ENCODE data around the gene C6orf89. TPM values are rescaled to one million over a fixed set of nuclear protein-coding genes. Genes with fewer than 3 reads are reported as not detected.
"Not testable (repeated sequence)": the region's sequence is repeated elsewhere in the genome, so short reads cannot be mapped to it uniquely, and the experiment has no call there.

C6orf89 gene
- polyA plus RNA-seq, 3 donors = 39.8 to 49.7 (median 46.4) TPM

DNA sequence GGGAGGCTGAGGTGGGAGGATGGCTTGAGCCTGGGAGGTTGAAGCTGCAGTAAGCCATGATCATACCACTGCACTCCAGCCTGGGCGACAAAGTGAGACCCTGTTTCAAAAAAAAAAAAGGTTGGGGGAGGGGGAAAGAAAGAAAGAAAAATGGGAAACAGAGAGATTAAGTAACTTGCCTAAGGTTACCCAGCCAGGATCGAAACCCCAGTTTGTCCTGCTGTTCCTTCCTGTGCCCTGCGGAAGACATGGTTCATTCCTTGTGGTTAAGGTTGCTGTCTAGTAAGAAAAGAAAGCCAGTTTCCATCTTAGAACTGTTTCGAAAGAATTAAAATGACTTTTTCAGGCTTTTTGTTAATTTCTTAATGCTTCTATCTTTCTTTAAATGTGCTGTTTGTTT lies 29.8 kb downstream of the C6orf89 start:
- no peak for DNase-seq

- no peak for DNase-seq
Observed at GRCh38 chr6:36916126-36916525, 30.4 kb downstream of the C6orf89 start.

- no peak for DNase-seq
Observed at GRCh38 chr6:36917541-36918193, 31.9 kb downstream of the C6orf89 start.

DNA sequence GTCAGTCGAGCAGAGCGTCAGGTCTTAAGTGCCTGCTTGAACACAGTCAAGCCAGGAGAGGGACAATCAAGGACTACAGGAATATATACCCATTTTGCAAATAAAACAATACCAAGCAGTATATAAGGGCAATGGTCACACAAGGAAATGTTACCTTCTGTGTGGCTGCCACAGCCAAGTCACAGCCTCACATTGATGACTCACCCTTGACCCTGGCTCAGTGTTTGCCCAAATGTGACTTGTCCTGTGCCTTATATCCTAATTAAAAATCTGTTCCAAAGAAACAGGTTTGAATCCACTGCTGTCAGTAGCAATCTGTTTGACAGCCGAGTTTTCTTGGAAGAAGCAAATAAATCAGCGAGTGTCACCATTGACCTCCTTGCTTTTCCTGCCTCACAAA lies 34.3 kb downstream of the C6orf89 start:
- no peak for DNase-seq

DNA sequence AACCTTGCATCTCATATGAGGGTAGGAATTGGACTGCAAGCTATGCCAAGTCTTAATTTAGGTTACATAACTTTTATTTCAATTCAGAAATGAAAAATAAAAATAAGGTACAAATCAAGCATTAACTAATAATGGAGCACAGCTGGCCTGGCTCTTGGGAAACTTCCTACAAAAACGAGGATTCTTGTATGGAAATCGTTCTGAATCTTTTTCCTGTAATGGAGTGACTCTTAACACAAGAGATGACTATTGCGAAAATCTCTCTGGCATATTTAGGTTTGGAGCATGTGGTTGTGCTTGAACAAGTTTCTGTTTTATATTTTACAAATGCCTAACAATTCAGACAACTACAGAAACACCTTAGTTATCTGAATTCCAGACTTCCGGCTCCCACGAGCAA lies 34.8 kb downstream of the C6orf89 start:
- no peak for DNase-seq

GRCh38 chr6:36924131-36924530 lies 38.4 kb downstream of the C6orf89 start:
- no peak for DNase-seq

GRCh38 chr6:36924778-36925374 lies 39.1 kb downstream of the C6orf89 start:
- DNase-seq = no peak

DNA sequence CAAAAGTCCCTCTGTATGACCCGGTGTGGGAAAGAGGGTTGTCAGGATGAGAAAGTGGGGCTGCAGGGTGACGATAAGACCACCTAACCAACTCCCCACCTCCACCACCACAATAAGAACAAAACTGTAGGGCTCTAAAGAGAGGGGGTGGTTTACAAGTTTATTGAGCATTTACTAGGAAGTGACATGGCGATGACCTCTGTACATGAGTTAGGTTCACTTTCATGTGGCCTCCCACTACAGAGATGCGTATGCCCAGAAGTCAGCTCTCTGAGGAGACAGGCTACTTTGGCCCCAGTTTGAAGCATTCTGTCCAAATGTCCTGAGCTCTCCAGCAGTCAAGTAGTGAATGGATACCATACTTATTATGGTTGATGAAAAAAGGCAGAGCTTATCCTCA lies 40.1 kb downstream of the C6orf89 start:
- DNase-seq = no peak

DNA sequence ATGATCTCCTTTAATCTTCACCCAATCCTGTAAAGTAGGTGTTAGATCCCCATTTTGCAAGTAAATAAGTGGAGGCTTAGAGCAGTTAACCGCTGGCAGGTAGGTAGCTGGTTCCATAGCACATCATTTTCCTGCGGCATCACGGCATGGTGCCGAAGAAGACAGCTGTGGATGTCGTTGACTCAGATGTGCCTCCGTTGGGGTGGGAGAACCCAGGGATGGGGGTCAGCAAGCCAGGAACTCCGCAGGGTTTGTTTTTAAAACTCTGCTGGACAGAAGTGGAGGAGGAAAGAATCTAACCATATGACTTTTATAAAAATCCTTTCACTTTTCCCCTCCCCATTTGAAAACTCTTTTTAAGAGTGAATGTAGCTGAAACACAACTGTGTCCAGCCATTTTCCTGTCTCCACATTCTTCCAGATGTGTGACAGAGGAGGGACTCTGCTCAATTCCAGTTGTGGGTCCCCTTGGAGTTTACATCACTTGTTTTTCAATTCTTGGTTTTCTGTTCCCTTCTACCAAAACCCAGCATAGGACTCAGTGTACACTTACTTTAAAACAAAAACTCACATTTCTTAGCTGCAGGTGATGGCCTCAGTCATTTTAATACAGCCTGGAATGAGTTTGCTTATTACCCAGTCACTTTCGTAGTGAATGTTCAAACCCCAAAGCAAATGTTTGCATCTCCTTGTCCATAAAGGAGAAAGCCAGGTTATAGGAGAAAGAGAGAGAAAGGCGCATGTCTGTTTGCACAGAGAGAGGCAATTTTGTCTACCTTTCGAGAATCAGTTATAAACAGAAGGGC lies 41.2 kb downstream of the C6orf89 start:
- no peak for DNase-seq

DNA sequence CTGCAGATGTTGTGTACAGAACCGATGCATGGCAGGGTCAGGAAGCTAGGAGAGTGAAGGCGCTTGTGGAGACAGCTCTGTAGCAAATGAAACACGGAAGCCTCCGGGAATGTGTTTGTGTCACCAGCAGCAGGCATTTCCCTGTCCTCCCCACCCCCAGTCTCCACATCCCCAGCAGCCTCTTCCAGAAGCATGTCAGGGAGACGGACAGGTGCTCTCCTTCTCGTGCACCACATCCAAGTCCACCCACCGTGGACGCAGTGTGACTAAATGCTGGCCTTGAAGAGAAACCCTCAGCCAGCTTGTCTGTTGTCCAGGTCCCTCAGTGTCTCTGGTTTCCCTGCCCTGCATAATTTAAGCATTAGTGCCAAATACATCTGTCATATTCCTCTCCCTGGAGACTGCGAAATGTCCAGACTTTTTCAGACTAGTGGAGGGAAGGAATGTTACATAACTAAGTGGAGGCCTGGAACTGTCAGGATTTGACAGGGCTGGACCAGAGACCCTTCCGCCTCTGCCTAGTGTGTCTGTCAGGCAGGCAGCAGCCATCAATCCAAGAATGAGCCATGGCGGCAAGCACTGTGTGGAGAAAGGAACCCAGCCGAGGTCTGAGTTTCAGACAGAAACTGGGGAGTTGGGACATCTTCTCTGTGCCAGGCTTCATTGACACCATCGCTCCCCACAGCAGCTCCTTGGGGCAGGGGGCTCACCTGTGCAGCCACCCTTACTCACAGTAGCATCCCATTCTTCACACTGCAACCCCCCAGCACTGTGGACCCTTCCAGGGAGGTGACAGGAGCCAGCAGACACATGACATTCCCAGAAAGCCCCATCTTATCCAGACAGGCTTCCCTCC lies 42.2 kb downstream of the C6orf89 start:
- DNase-seq = no peak

DNA sequence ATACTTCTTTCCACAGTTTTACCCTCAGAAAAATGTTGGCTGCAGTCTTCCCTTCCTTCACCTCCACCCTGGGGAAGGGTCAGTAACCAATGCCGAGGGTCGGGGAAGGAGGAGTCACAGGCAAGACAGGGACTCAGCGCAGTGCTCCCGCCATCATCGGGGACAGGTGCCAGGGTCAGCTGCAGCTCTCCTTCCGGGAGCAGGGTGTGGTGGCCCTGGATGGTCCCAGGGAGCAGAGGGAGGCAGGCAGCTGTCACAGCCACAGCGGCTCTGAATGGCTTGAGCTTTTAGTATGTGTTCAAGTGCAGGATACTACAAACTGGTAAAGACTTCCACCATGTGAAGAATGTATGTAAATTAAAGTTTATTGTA lies 42.8 kb downstream of the C6orf89 start:
- no peak for DNase-seq

DNA sequence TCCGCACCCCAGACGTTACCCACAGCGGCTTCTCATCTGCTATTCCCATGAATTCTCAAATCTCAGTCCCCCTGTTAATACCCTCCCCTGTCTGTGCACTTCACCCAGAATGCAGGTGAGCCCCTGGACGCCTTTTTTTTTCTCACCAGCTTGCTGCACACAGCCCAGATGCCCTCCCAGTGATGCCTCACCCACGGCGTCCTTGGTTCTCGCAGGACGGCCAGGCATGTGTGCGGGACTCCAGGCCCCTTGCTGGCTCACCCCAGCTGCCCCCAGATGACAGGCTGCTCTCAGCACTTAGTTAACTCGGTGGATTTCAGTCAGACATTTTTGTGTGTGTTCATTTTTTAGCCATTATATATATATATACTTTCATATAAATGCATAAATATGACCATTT lies 43.4 kb downstream of the C6orf89 start:
- DNase-seq = no peak

DNA sequence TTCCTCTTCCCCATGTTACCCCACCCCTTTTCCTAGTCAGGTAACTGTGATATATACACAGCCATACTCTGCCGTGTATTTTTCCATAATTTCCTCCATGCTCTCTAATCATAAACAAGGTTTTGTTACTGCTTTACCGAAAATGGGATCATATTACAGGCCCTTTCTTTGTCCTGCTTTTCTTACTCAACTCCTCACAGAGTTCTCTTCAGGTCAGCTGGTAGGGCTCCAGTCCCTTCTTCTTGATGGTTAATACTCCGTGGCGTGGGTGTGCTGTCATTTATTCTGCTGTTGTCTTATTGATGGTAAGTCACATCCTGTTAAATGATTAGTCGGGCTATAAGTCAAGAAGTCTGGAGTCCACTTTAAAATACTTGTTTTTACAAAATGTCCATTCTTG lies 43.9 kb downstream of the C6orf89 start:
- peak; percentile 41 for DNase-seq

DNA sequence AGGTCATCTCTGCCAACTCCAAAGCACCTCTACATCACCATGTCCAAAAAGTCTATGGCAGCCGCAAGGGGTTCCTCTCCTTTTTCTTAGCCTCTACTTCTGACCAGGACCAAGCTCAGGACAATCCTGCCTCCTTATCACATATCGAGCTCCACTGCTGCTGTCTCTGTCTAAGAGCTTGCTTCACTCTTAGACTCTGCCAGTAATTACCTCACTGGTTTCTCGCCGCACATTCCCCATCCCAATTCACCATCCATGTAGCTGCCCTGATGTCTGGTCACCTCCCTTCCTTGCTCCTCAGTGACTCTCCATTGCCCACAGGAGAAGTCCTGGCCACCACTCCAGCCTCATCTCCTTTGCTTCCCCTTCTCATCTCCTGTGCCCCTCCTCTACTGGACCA lies 44.7 kb downstream of the C6orf89 start:
- no peak for DNase-seq

GRCh38 chr6:36933102-36933501 lies 47.4 kb downstream of the C6orf89 start:
- no peak for DNase-seq

GRCh38 chr6:36933519-36933918 lies 47.8 kb downstream of the C6orf89 start:
- DNase-seq = no peak

DNA sequence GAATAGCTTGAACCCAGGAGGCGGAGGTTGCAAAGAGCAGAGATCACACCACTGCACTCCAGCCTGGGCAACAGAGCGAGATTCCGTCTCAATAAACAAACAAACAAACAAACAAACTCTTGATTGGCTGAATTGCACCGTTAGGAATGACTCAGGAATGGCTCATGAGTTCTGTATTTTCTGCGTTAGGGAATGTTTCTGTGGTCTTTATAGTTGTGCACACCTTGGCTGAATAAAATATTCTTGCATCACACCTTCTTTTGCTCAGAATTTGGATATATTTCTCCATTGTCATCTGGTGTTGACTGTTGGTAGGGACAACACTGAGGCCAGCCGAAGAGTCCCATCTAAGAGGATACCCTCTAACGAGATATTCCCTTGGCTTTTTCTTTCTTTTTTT lies 49.1 kb downstream of the C6orf89 start:
- no peak for DNase-seq

DNA sequence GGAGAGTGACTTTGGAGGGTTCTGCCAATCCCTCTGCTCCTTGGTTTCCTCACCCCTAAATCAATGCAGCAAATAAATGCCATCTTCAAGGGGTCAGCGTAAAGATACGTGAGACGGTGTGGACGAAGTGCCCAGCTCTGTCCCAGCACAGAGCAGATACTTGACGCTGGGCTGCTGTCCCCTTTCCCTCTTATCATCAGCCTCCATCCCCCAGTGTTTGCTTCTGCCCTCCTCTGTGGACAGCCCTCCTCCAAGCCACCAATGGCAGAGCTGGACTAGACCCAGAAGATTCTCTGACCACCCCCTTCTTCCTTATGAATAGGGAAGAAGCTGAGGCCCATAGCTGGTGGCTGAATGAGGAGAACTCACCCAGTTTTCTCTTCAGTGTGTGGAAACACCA lies 51.1 kb downstream of the C6orf89 start:
- no peak for DNase-seq

DNA sequence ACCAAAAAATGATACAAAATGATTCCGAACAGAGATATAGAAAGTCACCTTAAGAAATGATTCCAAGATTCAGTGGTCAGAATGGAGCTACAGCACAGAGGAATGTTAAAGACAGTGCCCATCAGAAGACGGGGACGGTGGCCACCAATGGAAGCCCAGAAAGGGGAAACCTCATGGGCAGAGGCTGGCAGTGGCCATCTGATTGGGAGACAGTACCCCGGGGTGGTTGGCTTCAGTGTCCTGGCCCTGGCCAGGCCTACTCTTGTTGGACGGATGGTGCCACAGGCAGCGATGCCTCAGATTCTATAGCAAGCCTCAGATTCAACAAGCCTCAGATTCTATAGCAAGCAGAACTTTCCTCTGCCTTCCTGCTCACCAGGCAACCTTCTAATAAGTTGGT lies 52.1 kb downstream of the C6orf89 start:
- DNase-seq = no peak

DNA sequence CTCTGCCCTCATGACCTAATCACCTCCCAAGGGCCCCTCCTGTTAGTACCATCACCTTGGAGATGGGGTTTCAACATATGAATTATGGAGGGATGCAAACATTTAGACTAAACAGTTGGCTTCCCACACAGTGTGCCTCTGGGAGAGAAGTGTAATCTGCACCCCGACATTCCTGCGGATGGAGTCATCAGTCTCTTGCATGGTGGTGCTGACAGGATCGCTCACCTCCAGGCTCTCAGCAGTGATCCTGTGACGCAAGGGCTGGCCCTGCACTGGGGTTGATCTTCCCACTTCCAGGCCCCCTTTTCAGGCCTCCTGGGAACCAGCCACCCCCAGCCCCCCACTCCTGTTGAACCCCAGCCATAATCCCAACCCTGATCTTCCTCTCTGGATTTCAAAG lies 52.8 kb downstream of the C6orf89 start:
- no peak for DNase-seq

- DNase-seq = not testable (repeated sequence)
Observed at GRCh38 chr6:36939005-36939404, 53.3 kb downstream of the C6orf89 start.

DNA sequence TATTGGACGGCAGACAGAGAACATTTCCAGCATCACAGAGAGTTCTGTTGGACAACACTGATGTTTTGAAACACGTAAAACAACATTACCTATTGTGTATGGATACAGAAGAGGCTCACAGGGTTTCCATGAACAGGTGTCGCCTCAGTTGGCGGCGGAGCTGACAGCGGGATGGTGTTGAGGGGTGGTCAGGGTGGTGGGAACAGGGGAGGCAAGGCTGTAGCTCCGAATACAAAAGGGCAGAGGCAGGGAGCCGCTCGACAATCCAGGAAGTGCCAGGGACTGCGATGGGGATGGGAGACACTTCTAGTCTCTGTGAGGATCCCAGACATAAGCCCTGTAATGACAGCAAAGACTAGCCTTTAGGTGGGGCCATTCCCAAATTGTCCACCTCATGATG lies 54.3 kb downstream of the C6orf89 start:
- no peak for DNase-seq

All from renal pelvis (tissue), 4 donors.